ENCODE measurements around the gene FCGR2B.
"Not testable (repeated sequence)": the region's sequence is repeated elsewhere in the genome, so short reads cannot be mapped to it uniquely, and the experiment has no call there.

DNA sequence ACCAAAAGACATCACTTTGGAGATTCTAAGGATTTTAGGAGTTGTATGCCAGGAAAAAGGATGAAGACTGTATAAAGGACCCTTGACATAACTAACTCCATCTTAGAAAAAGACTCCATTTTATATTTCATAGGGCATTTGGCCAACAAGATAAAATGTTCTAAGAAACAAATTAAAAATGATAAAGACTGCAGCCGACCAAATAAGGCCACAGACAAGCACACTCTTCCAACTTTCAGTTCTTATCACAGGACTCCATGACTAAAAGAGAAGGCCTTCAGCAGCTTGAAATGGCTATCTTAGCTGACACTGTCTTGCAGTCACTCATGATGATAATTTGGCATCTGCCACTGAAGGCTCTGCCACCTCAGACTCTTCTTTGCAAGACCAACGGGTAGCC lies 23.7 kb upstream of the FCGR2B start:
- TF ChIP-seq, protein P1, sequence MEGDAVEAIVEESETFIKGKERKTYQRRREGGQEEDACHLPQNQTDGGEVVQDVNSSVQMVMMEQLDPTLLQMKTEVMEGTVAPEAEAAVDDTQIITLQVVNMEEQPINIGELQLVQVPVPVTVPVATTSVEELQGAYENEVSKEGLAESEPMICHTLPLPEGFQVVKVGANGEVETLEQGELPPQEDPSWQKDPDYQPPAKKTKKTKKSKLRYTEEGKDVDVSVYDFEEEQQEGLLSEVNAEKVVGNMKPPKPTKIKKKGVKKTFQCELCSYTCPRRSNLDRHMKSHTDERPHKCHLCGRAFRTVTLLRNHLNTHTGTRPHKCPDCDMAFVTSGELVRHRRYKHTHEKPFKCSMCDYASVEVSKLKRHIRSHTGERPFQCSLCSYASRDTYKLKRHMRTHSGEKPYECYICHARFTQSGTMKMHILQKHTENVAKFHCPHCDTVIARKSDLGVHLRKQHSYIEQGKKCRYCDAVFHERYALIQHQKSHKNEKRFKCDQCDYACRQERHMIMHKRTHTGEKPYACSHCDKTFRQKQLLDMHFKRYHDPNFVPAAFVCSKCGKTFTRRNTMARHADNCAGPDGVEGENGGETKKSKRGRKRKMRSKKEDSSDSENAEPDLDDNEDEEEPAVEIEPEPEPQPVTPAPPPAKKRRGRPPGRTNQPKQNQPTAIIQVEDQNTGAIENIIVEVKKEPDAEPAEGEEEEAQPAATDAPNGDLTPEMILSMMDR (IDR thresholded peaks at IDR 0.05) = not testable (repeated sequence)
- TF ChIP-seq GABPA (IDR thresholded peaks at IDR 0.05; ENCODE audit: low read depth); EP300 (IDR thresholded peaks at IDR 0.05; ENCODE audit: borderline replicate concordance in 1 of 2, low read depth in 1 of 2, low read length in 1 of 2); SMC3 (IDR thresholded peaks at IDR 0.05; ENCODE audit: low read depth, low read length); RAD21 (IDR thresholded peaks at IDR 0.05; ENCODE audit: low read length); POLR2AphosphoS5 (IDR thresholded peaks at IDR 0.05; ENCODE audit: low read depth, low read length); JUND (IDR thresholded peaks at IDR 0.05); FOXM1 (IDR thresholded peaks at IDR 0.05; ENCODE audit: low read depth); MXI1 (IDR thresholded peaks at IDR 0.05; ENCODE audit: low read depth, low read length): not testable (repeated sequence)
- TF ChIP-seq, protein P2, sequence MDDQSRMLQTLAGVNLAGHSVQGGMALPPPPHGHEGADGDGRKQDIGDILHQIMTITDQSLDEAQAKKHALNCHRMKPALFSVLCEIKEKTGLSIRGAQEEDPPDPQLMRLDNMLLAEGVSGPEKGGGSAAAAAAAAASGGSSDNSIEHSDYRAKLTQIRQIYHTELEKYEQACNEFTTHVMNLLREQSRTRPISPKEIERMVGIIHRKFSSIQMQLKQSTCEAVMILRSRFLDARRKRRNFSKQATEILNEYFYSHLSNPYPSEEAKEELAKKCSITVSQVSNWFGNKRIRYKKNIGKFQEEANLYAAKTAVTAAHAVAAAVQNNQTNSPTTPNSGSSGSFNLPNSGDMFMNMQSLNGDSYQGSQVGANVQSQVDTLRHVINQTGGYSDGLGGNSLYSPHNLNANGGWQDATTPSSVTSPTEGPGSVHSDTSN (IDR thresholded peaks at IDR 0.05) = not testable (repeated sequence)
- TF ChIP-seq, protein P3, sequence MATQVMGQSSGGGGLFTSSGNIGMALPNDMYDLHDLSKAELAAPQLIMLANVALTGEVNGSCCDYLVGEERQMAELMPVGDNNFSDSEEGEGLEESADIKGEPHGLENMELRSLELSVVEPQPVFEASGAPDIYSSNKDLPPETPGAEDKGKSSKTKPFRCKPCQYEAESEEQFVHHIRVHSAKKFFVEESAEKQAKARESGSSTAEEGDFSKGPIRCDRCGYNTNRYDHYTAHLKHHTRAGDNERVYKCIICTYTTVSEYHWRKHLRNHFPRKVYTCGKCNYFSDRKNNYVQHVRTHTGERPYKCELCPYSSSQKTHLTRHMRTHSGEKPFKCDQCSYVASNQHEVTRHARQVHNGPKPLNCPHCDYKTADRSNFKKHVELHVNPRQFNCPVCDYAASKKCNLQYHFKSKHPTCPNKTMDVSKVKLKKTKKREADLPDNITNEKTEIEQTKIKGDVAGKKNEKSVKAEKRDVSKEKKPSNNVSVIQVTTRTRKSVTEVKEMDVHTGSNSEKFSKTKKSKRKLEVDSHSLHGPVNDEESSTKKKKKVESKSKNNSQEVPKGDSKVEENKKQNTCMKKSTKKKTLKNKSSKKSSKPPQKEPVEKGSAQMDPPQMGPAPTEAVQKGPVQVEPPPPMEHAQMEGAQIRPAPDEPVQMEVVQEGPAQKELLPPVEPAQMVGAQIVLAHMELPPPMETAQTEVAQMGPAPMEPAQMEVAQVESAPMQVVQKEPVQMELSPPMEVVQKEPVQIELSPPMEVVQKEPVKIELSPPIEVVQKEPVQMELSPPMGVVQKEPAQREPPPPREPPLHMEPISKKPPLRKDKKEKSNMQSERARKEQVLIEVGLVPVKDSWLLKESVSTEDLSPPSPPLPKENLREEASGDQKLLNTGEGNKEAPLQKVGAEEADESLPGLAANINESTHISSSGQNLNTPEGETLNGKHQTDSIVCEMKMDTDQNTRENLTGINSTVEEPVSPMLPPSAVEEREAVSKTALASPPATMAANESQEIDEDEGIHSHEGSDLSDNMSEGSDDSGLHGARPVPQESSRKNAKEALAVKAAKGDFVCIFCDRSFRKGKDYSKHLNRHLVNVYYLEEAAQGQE (IDR thresholded peaks at IDR 0.05; ENCODE audit: low read depth, low read length) = not testable (repeated sequence)
- TF ChIP-seq, protein P4, sequence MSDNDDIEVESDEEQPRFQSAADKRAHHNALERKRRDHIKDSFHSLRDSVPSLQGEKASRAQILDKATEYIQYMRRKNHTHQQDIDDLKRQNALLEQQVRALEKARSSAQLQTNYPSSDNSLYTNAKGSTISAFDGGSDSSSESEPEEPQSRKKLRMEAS (IDR thresholded peaks at IDR 0.05; ENCODE audit: low read depth) = not testable (repeated sequence)
- TF ChIP-seq, protein P5, sequence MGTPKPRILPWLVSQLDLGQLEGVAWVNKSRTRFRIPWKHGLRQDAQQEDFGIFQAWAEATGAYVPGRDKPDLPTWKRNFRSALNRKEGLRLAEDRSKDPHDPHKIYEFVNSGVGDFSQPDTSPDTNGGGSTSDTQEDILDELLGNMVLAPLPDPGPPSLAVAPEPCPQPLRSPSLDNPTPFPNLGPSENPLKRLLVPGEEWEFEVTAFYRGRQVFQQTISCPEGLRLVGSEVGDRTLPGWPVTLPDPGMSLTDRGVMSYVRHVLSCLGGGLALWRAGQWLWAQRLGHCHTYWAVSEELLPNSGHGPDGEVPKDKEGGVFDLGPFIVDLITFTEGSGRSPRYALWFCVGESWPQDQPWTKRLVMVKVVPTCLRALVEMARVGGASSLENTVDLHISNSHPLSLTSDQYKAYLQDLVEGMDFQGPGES (IDR thresholded peaks at IDR 0.05; ENCODE audit: low read depth, low read length) = not testable (repeated sequence)

Data from SK-N-SH (cell line).